H1 (cell line): Measurements from ENCODE around the gene KCNE3. TPM values are rescaled to one million over a fixed set of nuclear protein-coding genes. Genes with fewer than 3 reads are reported as not detected.

ENCODE experiments used
- CTCF ChIA-PET: fragments of 300-600 bp; sonication (Branson Sonifier 250); formaldehyde crosslinking; loops from one replicate; lab custom pipeline; 2021; ENCODE audit not compliant: partially characterized antibody; lab: Charles Lee
- POLR2A ChIA-PET: fragments of 300-600 bp; sonication (Branson Sonifier 250); formaldehyde crosslinking; loops from one replicate; lab custom pipeline; 2021; ENCODE audit warnings: inconsistent platforms; ENCODE audit not compliant: partially characterized antibody; lab: Charles Lee
- DNase-seq, 2 experiments: peaks; one replicate each; pipeline versions ENCODE4 v3.0.0 to v3.0.0-alpha.2; 2010 to 2022; ENCODE audit warnings: low spot score in 2 of 2, low read depth in 1 of 2, mixed read lengths in 1 of 2
- FAIRE-seq: peaks from 2 replicates; lab custom pipeline; 2011; peaks lifted over from hg19 to GRCh38; lab: Jason Lieb, UNC
- H2AFZ ChIP-seq: 2 replicates; pipeline ENCODE4 v1.8.1; 2012; ENCODE audit warnings: low read length, inconsistent platforms
- H2AK5ac ChIP-seq: 2 replicates; pipeline ENCODE4 v1.6.1; 2013; ENCODE audit warnings: low read depth, low read length
- H2BK120ac ChIP-seq: replicated peaks from 2 replicates; pipeline ENCODE3; 2013; ENCODE audit warnings: low read depth, low read length, inconsistent platforms
- H2BK12ac ChIP-seq: 2 replicates; pipeline ENCODE4 v1.6.1; 2013; ENCODE audit warnings: low read depth, low read length
- H2BK15ac ChIP-seq: 2 replicates; pipeline ENCODE4 v1.6.1; 2013; ENCODE audit warnings: low read length
- H2BK20ac ChIP-seq: 2 replicates; pipeline ENCODE4 v1.6.1; 2013; ENCODE audit warnings: low read length
- H2BK5ac ChIP-seq: 2 replicates; pipeline ENCODE4 v1.6.1; 2013; ENCODE audit warnings: low read depth, low read length
- H3K14ac ChIP-seq: 2 replicates; pipeline ENCODE4 v1.6.1; 2013; ENCODE audit warnings: inconsistent platforms; ENCODE audit not compliant: insufficient read length
- H3K18ac ChIP-seq: 2 replicates; pipeline ENCODE4 v1.6.1; 2013; ENCODE audit warnings: low read length; ENCODE audit errors: extremely low read depth
- H3K23ac ChIP-seq: 2 replicates; pipeline ENCODE4 v1.6.1; 2013; ENCODE audit warnings: inconsistent platforms; ENCODE audit not compliant: insufficient read length
- H3K23me2 ChIP-seq: 2 replicates; pipeline ENCODE4 v1.6.1; 2013; ENCODE audit warnings: low read depth, low read length
- H3K27ac ChIP-seq: 2 replicates; pipeline ENCODE4 v1.6.1; 2011; ENCODE audit warnings: low read depth, low read length, inconsistent platforms
- H3K27me3 ChIP-seq, 4 experiments: replicated peaks in 1 of 4; 1 replicate in 1 of 4; 2 replicates in 3 of 4; pipeline versions ENCODE4 v1.6.1 to v1.8.1; 2011 to 2013; ENCODE audit warnings: low read length in 3 of 4, mild to moderate bottlenecking in 3 of 4, inconsistent platforms in 2 of 4, mixed read lengths in 2 of 4, moderate library complexity in 1 of 4; ENCODE audit not compliant: control insufficient read depth in 3 of 4, insufficient read depth in 3 of 4; ENCODE audit errors: extremely low read depth in 1 of 4
- H3K36me3 ChIP-seq, 4 experiments: 2 replicates each; pipeline versions ENCODE4 v1.6.1 to v1.8.1; 2011 to 2013; ENCODE audit warnings: mild to moderate bottlenecking in 4 of 4, low read length in 3 of 4, moderate library complexity in 2 of 4, control low read depth in 1 of 4, inconsistent platforms in 1 of 4; ENCODE audit not compliant: insufficient read depth in 4 of 4, control insufficient read depth in 2 of 4
- H3K4ac ChIP-seq: replicated peaks from 2 replicates; pipeline ENCODE3; 2013; ENCODE audit warnings: low read length, low read depth, mixed read lengths, inconsistent platforms; ENCODE audit not compliant: insufficient read length
- H3K4me1 ChIP-seq, 4 experiments: replicated peaks in 1 of 4; 1 replicate in 1 of 4; 2 replicates in 3 of 4; pipeline versions ENCODE4 v1.6.1 to v1.8.1; 2011 to 2013; ENCODE audit warnings: low read length in 3 of 4, inconsistent platforms in 2 of 4, mixed read lengths in 1 of 4; ENCODE audit not compliant: insufficient read depth in 4 of 4, control insufficient read depth in 3 of 4
- H3K4me2 ChIP-seq, 2 experiments: 2 replicates each; pipeline versions ENCODE4 v1.6.1 to v1.8.1; 2011 to 2013; ENCODE audit warnings: low read depth in 2 of 2, low read length in 2 of 2, control low read depth in 1 of 2, inconsistent platforms in 1 of 2, mild to moderate bottlenecking in 1 of 2; ENCODE audit not compliant: insufficient read depth in 1 of 2
- H3K4me3 ChIP-seq, 4 experiments: fragments of 200-600, 300-600 bp in 1 of 4; sonication (generic), shearing (Covaris generic), sonication (Bioruptor Twin) in 1 of 4; 2 replicates each; pipeline versions ENCODE4 v1.5.1 to v1.8.1; 2011 to 2016; ENCODE audit warnings: low read length in 4 of 4, low read depth in 3 of 4, control low read depth in 2 of 4, inconsistent platforms in 2 of 4, mild to moderate bottlenecking in 2 of 4, mixed read lengths in 1 of 4, moderate library complexity in 1 of 4; ENCODE audit not compliant: insufficient read depth in 2 of 4; ENCODE audit errors: extremely low read depth in 1 of 4
- H3K56ac ChIP-seq: replicated peaks from 2 replicates; pipeline ENCODE3; 2013; ENCODE audit warnings: low read depth, mild to moderate bottlenecking, mixed read lengths, low read length, inconsistent platforms; ENCODE audit not compliant: insufficient read length
- H3K79me1 ChIP-seq: 2 replicates; pipeline ENCODE4 v1.6.1; 2013; ENCODE audit warnings: low read depth, low read length, control low read depth
- H3K79me2 ChIP-seq, 2 experiments: 2 replicates each; pipeline versions ENCODE4 v1.6.1 to v1.8.1; 2012 to 2013; ENCODE audit warnings: low read length in 2 of 2, mild to moderate bottlenecking in 2 of 2, inconsistent platforms in 1 of 2; ENCODE audit not compliant: insufficient read depth in 2 of 2, control insufficient read depth in 1 of 2
- H3K9ac ChIP-seq, 4 experiments: replicated peaks in 1 of 4; 1 replicate in 1 of 4; 2 replicates in 3 of 4; pipeline versions ENCODE4 v1.6.1 to v1.8.1; 2011 to 2013; ENCODE audit warnings: low read depth in 3 of 4, low read length in 3 of 4, control low read depth in 2 of 4, mild to moderate bottlenecking in 2 of 4, moderate library complexity in 2 of 4, inconsistent platforms in 1 of 4; ENCODE audit errors: extremely low read depth in 1 of 4
- H3K9me3 ChIP-seq, 2 experiments: 2 replicates each; pipeline versions ENCODE4 v1.6.1 to v1.8.1; 2012 to 2013; ENCODE audit warnings: mild to moderate bottlenecking in 2 of 2, moderate library complexity in 2 of 2, control low read depth in 1 of 2, inconsistent platforms in 1 of 2, low read depth in 1 of 2, low read length in 1 of 2, mixed read lengths in 1 of 2; ENCODE audit not compliant: insufficient read depth in 2 of 2
- H4K20me1 ChIP-seq, 2 experiments: replicated peaks in 1 of 2; 2 replicates each; pipeline versions ENCODE3 to v1.8.1; 2011 to 2013; ENCODE audit warnings: inconsistent platforms in 2 of 2, low read length in 2 of 2, mild to moderate bottlenecking in 1 of 2; ENCODE audit not compliant: insufficient read depth in 2 of 2, control insufficient read depth in 1 of 2
- H4K5ac ChIP-seq: 2 replicates; pipeline ENCODE4 v1.6.1; 2013; ENCODE audit warnings: low read length, low read depth, mixed read lengths, inconsistent platforms; ENCODE audit not compliant: insufficient read length
- H4K8ac ChIP-seq: 2 replicates; pipeline ENCODE4 v1.8.0; 2013; ENCODE audit warnings: mild to moderate bottlenecking, moderate library complexity, low read length, inconsistent platforms; ENCODE audit not compliant: insufficient read depth; ENCODE audit errors: extremely low read depth
- H4K91ac ChIP-seq: replicated peaks from 2 replicates; pipeline ENCODE3; 2013; ENCODE audit warnings: low read length, mixed read lengths, inconsistent platforms; ENCODE audit not compliant: insufficient read length
- BCL11A ChIP-seq, 2 experiments: IDR thresholded peaks; one replicate each; pipeline ENCODE4 v1.6.1; 2011; ENCODE audit warnings: low read depth in 2 of 2, low read length in 2 of 2, mild to moderate bottlenecking in 2 of 2
- FOSL1 ChIP-seq: IDR thresholded peaks from 2 replicates; pipeline ENCODE4 v1.6.1; 2011; ENCODE audit warnings: mild to moderate bottlenecking, low read depth, low read length, moderate library complexity; ENCODE audit not compliant: insufficient read depth
- KDM1A ChIP-seq: fragments of 200-600, 300-600 bp; sonication (generic); IDR thresholded peaks from 2 replicates; pipeline ENCODE4 v1.7.1; 2016; ENCODE audit warnings: mild to moderate bottlenecking, low read length, borderline replicate concordance
- KDM5A ChIP-seq: fragments of 200-600 bp; IDR thresholded peaks from 2 replicates; pipeline ENCODE4 v1.7.1; 2012; ENCODE audit warnings: mild to moderate bottlenecking, low read length, inconsistent platforms, mixed read lengths
- PHF8 ChIP-seq: fragments of 200-600 bp; sonication (generic); conservative IDR thresholded peaks from 2 replicates; pipeline ENCODE4 v1.7.1; 2012; ENCODE audit warnings: low read depth, mild to moderate bottlenecking, inconsistent platforms, low read length, moderate library complexity
- POU5F1 ChIP-seq: IDR thresholded peaks from 2 replicates; pipeline ENCODE4 v1.6.1; 2011; ENCODE audit warnings: low read depth, mild to moderate bottlenecking, low read length, moderate library complexity
- RNF2 ChIP-seq: fragments of 200-900, 300-1000 bp; sonication (generic); IDR thresholded peaks from 2 replicates; pipeline ENCODE4 v1.7.1; 2016; ENCODE audit warnings: borderline replicate concordance, low read depth, mild to moderate bottlenecking, antibody characterized with exemption, low read length; ENCODE audit not compliant: poor library complexity, severe bottlenecking; ENCODE audit errors: missing control alignments
- SIX5 ChIP-seq: IDR thresholded peaks from 2 replicates; pipeline ENCODE4 v1.6.1; 2011; ENCODE audit warnings: mild to moderate bottlenecking, low read depth, low read length
- TAF1 ChIP-seq: IDR thresholded peaks from 2 replicates; pipeline ENCODE4 v1.6.1; 2011; ENCODE audit warnings: mild to moderate bottlenecking, low read depth, low read length
- YY1 ChIP-seq: IDR thresholded peaks from 2 replicates; pipeline ENCODE4 v1.6.1; 2011; ENCODE audit warnings: low read depth, mild to moderate bottlenecking, low read length
- ZNF274 ChIP-seq: IDR thresholded peaks from 2 replicates; pipeline ENCODE4 v1.7.0; 2012; ENCODE audit warnings: low read length, borderline replicate concordance; ENCODE audit errors: extremely low read depth
- WGBS, 2 experiments: shearing (Covaris generic) in 1 of 2; methylation state at CpG; one replicate each; pipeline versions ENCODE4 v1.1.6 to v1.1.7; 2013 to 2015; ENCODE audit warnings: low lambda C conversion rate in 2 of 2, mixed read lengths in 2 of 2, inconsistent platforms in 1 of 2, low coverage in 1 of 2, missing lambda C conversion rate in 1 of 2; ENCODE audit not compliant: insufficient replicate concordance in 2 of 2, insufficient coverage in 1 of 2, insufficient read length in 1 of 2; ENCODE audit errors: extremely low coverage in 1 of 2, missing lambda C conversion rate in 1 of 2; 5-methylcytosine and 5-hydroxymethylcytosine counted together
- polyA plus RNA-seq, 7 experiments: library from polyadenylated mRNA; depleted of rRNA in 3 of 7; stranded (reverse) in 5 of 7; unstranded in 2 of 7; fragments of >200 nt in 5 of 7; fragments of 200-250 nt in 2 of 7; gene quantifications; 1 replicate in 5 of 7; 2 replicates in 1 of 7; 4 replicates in 1 of 7; pipeline versions ENCODE4 v1.2.1 to v1.2.3, GENCODE V29; 2011 to 2013; ENCODE audit warnings: missing spikeins in 2 of 7, mixed read lengths in 2 of 7
- total RNA-seq: library from RNA; stranded (reverse); fragmentation: NEBNext Ultra II Directional; extraction: Animal tissue kit (Norgen Biotek cat#: 25700); gene quantifications from 2 replicates; pipeline ENCODE4 v1.2.1, GENCODE V29; 2021
- TF ChIP-seq, protein P1 (sequence below): IDR thresholded peaks from 2 replicates; pipeline ENCODE4 v1.6.1; 2012; ENCODE audit warnings: inconsistent platforms

Gene KCNE3
- total and polyA plus RNA-seq, 2 of the 8 experiments (the other 6 are each of a cell fraction or from before 2014, with no cell fraction given): 1.9 to 3.5 TPM

GRCh38 chr11:74479732-74480123 is 12.4 kb upstream of the KCNE3 start:
- no peak overlapping the region for H3K27ac ChIP-seq
- no peak overlapping the region for H3K4ac ChIP-seq
- no peaks in the 10 kb centered on the region for H3K79me1 ChIP-seq
- H3K36me3 ChIP-seq: no peaks in the 10 kb centered on the region
- H3K27me3 ChIP-seq: no peaks in the 10 kb centered on the region
- TF ChIP-seq KDM5A: no peak
- no peak for TF ChIP-seq YY1
- TF ChIP-seq POU5F1: no peak
- TF ChIP-seq RNF2: no peak
- TF ChIP-seq, protein P1, sequence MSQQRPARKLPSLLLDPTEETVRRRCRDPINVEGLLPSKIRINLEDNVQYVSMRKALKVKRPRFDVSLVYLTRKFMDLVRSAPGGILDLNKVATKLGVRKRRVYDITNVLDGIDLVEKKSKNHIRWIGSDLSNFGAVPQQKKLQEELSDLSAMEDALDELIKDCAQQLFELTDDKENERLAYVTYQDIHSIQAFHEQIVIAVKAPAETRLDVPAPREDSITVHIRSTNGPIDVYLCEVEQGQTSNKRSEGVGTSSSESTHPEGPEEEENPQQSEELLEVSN: no peak
- TF ChIP-seq FOSL1: no peak
- no peak for TF ChIP-seq KDM1A
- no peak for TF ChIP-seq BCL11A (IDR thresholded peaks at IDR 0.05; ENCODE audit: low read depth in 2 of 2, low read length in 2 of 2)
- no peak for TF ChIP-seq SIX5
- no peak for TF ChIP-seq PHF8
- TF ChIP-seq ZNF274: no peak
- TF ChIP-seq TAF1: no peak
- TF ChIP-seq, all 59 proteins: peak for 0
- Histone ChIP-seq H3K23ac (no peak overlapping the region), H4K91ac (no peak overlapping the region), H2BK5ac (no peak overlapping the region), H3K4me3 (no peak overlapping the region), H2AK5ac (no peak overlapping the region), H3K56ac (no peak overlapping the region), H3K23me2 (no peaks in the 10 kb centered on the region), H2BK20ac (no peak overlapping the region), H3K9ac (no peak overlapping the region), H3K18ac (no peak overlapping the region), H2BK15ac (no peak overlapping the region), H3K9me3 (no peaks in the 10 kb centered on the region), H3K14ac (no peak overlapping the region), H3K79me2 (no peaks in the 10 kb centered on the region), H3K4me1 (no peaks in the 10 kb centered on the region), H4K8ac (no peak overlapping the region), H2AFZ (no peak overlapping the region), H4K20me1 (no peaks in the 10 kb centered on the region), H3K4me2 (no peak overlapping the region), H4K5ac (no peak overlapping the region), H2BK12ac (no peak overlapping the region), H2BK120ac (no peak overlapping the region)
- 86% methylated on average over 1 of the region's 1 CpG; no CpG with 5 or more reads in 1 of the 2 experiments for WGBS, 2 experiments
- POLR2A ChIA-PET: interaction anchor here (0.7 to 1.8 kb wide), 2 partner anchors 13 to 92 kb away, joined by 3 to 7 read pairs; partner anchors contain the start of gene LIPT2
- CTCF ChIA-PET: interaction anchor here (0.6 to 1.4 kb wide), 4 partner anchors 16 to 90 kb away, joined by 4 to 6 read pairs (median 5); no protein-coding TSS in a partner anchor
- DNase-seq (no peak), FAIRE-seq (no peak)
